HepG2 (cell line): Measurements from ENCODE around the gene GOLGB1.

Source experiments
- ATF3 ChIP-seq: sonication (generic); formaldehyde crosslinking; IDR thresholded peaks from 2 replicates; pipeline ENCODE4 v1.4.0; 2020; ENCODE audit warnings: missing genetic modification reagents
- CTCF ChIP-seq: sonication (generic); formaldehyde crosslinking; IDR thresholded peaks from 2 replicates; pipeline ENCODE4 v1.5.0; 2020; ENCODE audit warnings: mild to moderate bottlenecking, missing genetic modification reagents, moderate library complexity
- ETV6 ChIP-seq: sonication (generic); formaldehyde crosslinking; conservative IDR thresholded peaks from 2 replicates; pipeline ENCODE4 v1.4.0; 2020; ENCODE audit warnings: missing genetic modification reagents
- FOXA1 ChIP-seq, 2 experiments: fragments of 450-650 bp in 1 of 2; sonication (generic) in 1 of 2; formaldehyde crosslinking in 1 of 2; IDR thresholded peaks; 2 replicates each; pipeline versions ENCODE4 v1.4.0 to v1.6.1; 2016 to 2020; ENCODE audit warnings: missing genetic modification reagents in 1 of 2
- POLR2A ChIP-seq, 2 experiments: IDR thresholded peaks; 2 replicates each; pipeline ENCODE4 v1.6.1; 2011; ENCODE audit warnings: low read depth in 2 of 2, low read length in 2 of 2, mild to moderate bottlenecking in 1 of 2, moderate library complexity in 1 of 2; ENCODE audit not compliant: insufficient read depth in 1 of 2
- SAFB2 ChIP-seq: sonication (generic); formaldehyde crosslinking; IDR thresholded peaks from 2 replicates; pipeline ENCODE4 v1.5.1; 2020; ENCODE audit warnings: missing genetic modification reagents, low read depth, mild to moderate bottlenecking, borderline replicate concordance
- SNAPC2 ChIP-seq: sonication (generic); formaldehyde crosslinking; IDR thresholded peaks from 2 replicates; pipeline ENCODE4 v1.8.1; 2022; ENCODE audit warnings: mild to moderate bottlenecking, missing genetic modification reagents
- SP2 ChIP-seq: sonication (generic); formaldehyde crosslinking; IDR thresholded peaks from 2 replicates; pipeline ENCODE4 v1.5.1; 2020; ENCODE audit warnings: mild to moderate bottlenecking, missing genetic modification reagents
- SRF ChIP-seq: IDR thresholded peaks from 2 replicates; pipeline ENCODE4 v1.6.1; 2011; ENCODE audit warnings: mild to moderate bottlenecking, low read depth, low read length, moderate library complexity
- ZNF776 ChIP-seq: sonication (generic); formaldehyde crosslinking; IDR thresholded peaks from 2 replicates; pipeline ENCODE4 v1.4.0; 2020; ENCODE audit warnings: mild to moderate bottlenecking, missing genetic modification reagents

GRCh38 chr3:121739902-121740301 is 9.6 kb downstream of the GOLGB1 start:
- TF ChIP-seq CTCF (no peak), POLR2A (IDR thresholded peaks at IDR 0.05; ENCODE audit: insufficient read depth in 1 of 2, low read depth in 2 of 2, low read length in 2 of 2) (no peak), ZNF776 (CRISPR knock-in tag) (no peak), SAFB2 (no peak), FOXA1 (IDR thresholded peaks at IDR 0.05) (no peak), FOXA1 (CRISPR knock-in tag; IDR thresholded peaks at IDR 0.05) (no peak), SRF (no peak), SNAPC2 (no peak), ATF3 (CRISPR knock-in tag) (no peak), SP2 (no peak), ETV6 (CRISPR knock-in tag) (no peak)
